Measurements from ENCODE around the gene KRTAP5-11.
"Not testable (repeated sequence)": the region's sequence is repeated elsewhere in the genome, so short reads cannot be mapped to it uniquely, and the experiment has no call there.

DNA sequence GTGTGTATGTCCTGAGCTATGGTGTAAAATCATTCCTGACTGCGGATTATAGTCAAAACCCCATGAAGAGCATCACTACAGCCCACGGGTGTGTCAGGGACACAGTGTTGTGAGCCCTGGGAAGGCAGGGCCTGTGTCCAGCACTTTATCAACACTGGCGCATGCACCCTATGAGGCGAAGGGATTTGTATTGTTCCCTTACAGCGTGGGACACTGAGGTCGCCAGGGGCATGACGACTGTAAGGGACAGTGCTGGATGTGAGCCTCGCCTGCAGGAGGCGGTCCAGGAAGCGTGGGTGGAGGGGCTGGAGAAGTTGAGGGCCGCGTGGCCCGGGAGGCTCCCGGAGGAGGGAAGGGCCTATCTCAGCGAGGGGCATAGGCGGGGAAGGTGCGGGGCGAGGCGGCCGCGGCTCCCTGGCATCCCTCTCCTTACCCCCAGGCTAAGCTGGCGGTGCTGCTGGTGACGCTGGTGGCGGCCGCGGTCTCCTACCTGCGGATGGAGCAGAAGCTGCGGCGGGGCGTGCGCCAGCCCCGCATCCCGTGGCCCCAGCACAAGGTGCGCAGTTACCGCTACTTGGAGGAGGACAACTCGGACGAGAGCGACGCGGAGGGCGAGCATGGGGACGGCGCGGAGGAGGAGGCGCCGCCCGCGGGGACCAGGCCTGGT is 24.3 kb upstream of the KRTAP5-11 start:
- not testable (repeated sequence) for TF ChIP-seq CTCF (IDR thresholded peaks at IDR 0.05; ENCODE audit: low read depth, low read length); POLR2A (IDR thresholded peaks at IDR 0.05; ENCODE audit: extremely low read depth, insufficient read length)
